OCI-LY3 (cell line): ENCODE results near the gene ADD1.

Experiments used
- H2AFZ ChIP-seq: fragments of 200-600, 300-600 bp; shearing (Covaris generic); 2 replicates; pipeline ENCODE4 v1.6.0; 2014; ENCODE audit warnings: antibody characterized with exemption, low read depth, low read length
- H3K27ac ChIP-seq: fragments of 200-600, 300-600 bp; sonication (generic); 2 replicates; pipeline ENCODE4 v1.5.1; 2014; ENCODE audit warnings: mild to moderate bottlenecking, low read length, moderate library complexity, mixed read lengths
- H3K27me3 ChIP-seq: fragments of 200-600, 300-600 bp; sonication (generic); 2 replicates; pipeline ENCODE4 v1.6.1; 2014; ENCODE audit warnings: low read depth, low read length, mixed read lengths
- H3K36me3 ChIP-seq: fragments of 200-600, 300-600 bp; sonication (generic); replicated peaks from 2 replicates; pipeline ENCODE3; 2014; ENCODE audit warnings: low read depth, low read length, mixed read lengths
- H3K4me1 ChIP-seq: fragments of 300-600, 200-600 bp; sonication (generic); 2 replicates; pipeline ENCODE4 v1.6.1; 2014; ENCODE audit warnings: low read length, mixed read lengths
- H3K4me2 ChIP-seq: fragments of 200-600, 300-600 bp; sonication (generic); 2 replicates; pipeline ENCODE4 v1.6.1; 2014; ENCODE audit warnings: low read length, mixed read lengths
- H3K4me3 ChIP-seq: fragments of 300-600, 200-600 bp; sonication (generic); 2 replicates; pipeline ENCODE4 v1.5.1; 2014; ENCODE audit warnings: antibody characterized with exemption, mild to moderate bottlenecking, low read length, moderate library complexity
- H3K79me2 ChIP-seq: fragments of 300-600, 200-600 bp; shearing (Covaris generic); 2 replicates; pipeline ENCODE4 v1.6.1; 2014; ENCODE audit warnings: mild to moderate bottlenecking, low read length, mixed read lengths
- H3K9ac ChIP-seq: fragments of 300-600, 200-600 bp; shearing (Covaris generic); 2 replicates; pipeline ENCODE4 v1.6.0; 2014; ENCODE audit warnings: mild to moderate bottlenecking, low read length, moderate library complexity
- H3K9me3 ChIP-seq: fragments of 200-600, 300-600 bp; shearing (Covaris generic); 2 replicates; pipeline ENCODE4 v1.6.1; 2014; ENCODE audit warnings: low read length, mixed read lengths; ENCODE audit not compliant: insufficient read depth
- H4K20me1 ChIP-seq: fragments of 200-600, 300-600 bp; sonication (generic); 2 replicates; pipeline ENCODE4 v1.6.1; 2016; ENCODE audit warnings: low read length, mixed read lengths; ENCODE audit not compliant: insufficient read depth
- CTCF ChIP-seq: fragments of 200-600, 300-600 bp; sonication (generic); IDR thresholded peaks from 2 replicates; pipeline ENCODE4 v1.5.1; 2014; ENCODE audit warnings: antibody characterized with exemption, low read length, low read depth
- EZH2phosphoT487 ChIP-seq: fragments of 200-600 bp; shearing (Covaris generic); IDR thresholded peaks from 2 replicates; pipeline ENCODE4 v1.6.1; 2018; ENCODE audit warnings: antibody characterized with exemption, mixed run types, low read depth

ADD1 gene

GRCh38 chr4:2902126-2902525 is 58.5 kb downstream of the ADD1 start:
- H3K4me1 ChIP-seq, result no peaks in the 10 kb centered on the region
- no peak for TF ChIP-seq EZH2phosphoT487
- no peak for TF ChIP-seq CTCF
- H3K4me2 ChIP-seq, result no peak overlapping the region
- peaks cover 57% of the 10 kb centered on the region for H3K36me3 ChIP-seq
- no peak overlapping the region for H3K4me3 ChIP-seq
- H3K27me3 ChIP-seq, result no peaks in the 10 kb centered on the region
- no peaks in the 10 kb centered on the region for H3K9me3 ChIP-seq
- no peak overlapping the region for H2AFZ ChIP-seq
- H3K79me2 ChIP-seq, result no peaks in the 10 kb centered on the region
- no peak overlapping the region for H3K27ac ChIP-seq
- H3K9ac ChIP-seq, result no peak overlapping the region
- no peaks in the 10 kb centered on the region for H4K20me1 ChIP-seq

- no peak overlapping the region for H3K9ac ChIP-seq
- no peak overlapping the region for H3K4me2 ChIP-seq
- no peaks in the 10 kb centered on the region for H4K20me1 ChIP-seq
- no peak overlapping the region for H3K27ac ChIP-seq
- TF ChIP-seq EZH2phosphoT487 (no peak), CTCF (no peak)
- no peaks in the 10 kb centered on the region for H3K9me3 ChIP-seq
- H3K27me3 ChIP-seq, result no peaks in the 10 kb centered on the region
- peaks cover 54% of the 10 kb centered on the region for H3K36me3 ChIP-seq
- no peak overlapping the region for H2AFZ ChIP-seq
- no peak overlapping the region for H3K4me3 ChIP-seq
- no peaks in the 10 kb centered on the region for H3K79me2 ChIP-seq
- H3K4me1 ChIP-seq, result no peaks in the 10 kb centered on the region
Measured at GRCh38 chr4:2905544-2905943, 61.9 kb downstream of the ADD1 start.

GRCh38 chr4:2906218-2906617 is 62.6 kb downstream of the ADD1 start:
- no peak overlapping the region for H2AFZ ChIP-seq
- no peak overlapping the region for H3K9ac ChIP-seq
- H3K9me3 ChIP-seq, result no peaks in the 10 kb centered on the region
- peaks cover 54% of the 10 kb centered on the region for H3K36me3 ChIP-seq
- H3K79me2 ChIP-seq, result no peaks in the 10 kb centered on the region
- H4K20me1 ChIP-seq, result no peaks in the 10 kb centered on the region
- no peak overlapping the region for H3K4me2 ChIP-seq
- no peak for TF ChIP-seq CTCF
- TF ChIP-seq EZH2phosphoT487, result no peak
- no peak overlapping the region for H3K27ac ChIP-seq
- no peaks in the 10 kb centered on the region for H3K27me3 ChIP-seq
- no peak overlapping the region for H3K4me3 ChIP-seq
- no peaks in the 10 kb centered on the region for H3K4me1 ChIP-seq

- no peaks in the 10 kb centered on the region for H3K4me1 ChIP-seq
- H3K4me3 ChIP-seq, result no peak overlapping the region
- TF ChIP-seq EZH2phosphoT487 (no peak), CTCF (no peak)
- H3K79me2 ChIP-seq, result no peaks in the 10 kb centered on the region
- no peak overlapping the region for H3K4me2 ChIP-seq
- peaks cover 50% of the 10 kb centered on the region for H3K36me3 ChIP-seq
- no peaks in the 10 kb centered on the region; the same call in 1 of the 2 replicates for H4K20me1 ChIP-seq
- no peaks in the 10 kb centered on the region for H3K9me3 ChIP-seq
- H3K27me3 ChIP-seq, result no peaks in the 10 kb centered on the region
- H3K9ac ChIP-seq, result no peak overlapping the region
- no peak overlapping the region for H3K27ac ChIP-seq
- H2AFZ ChIP-seq, result no peak overlapping the region
Measured at GRCh38 chr4:2907226-2907625, 63.6 kb downstream of the ADD1 start.
